Measurements from ENCODE around the gene PPP5C. TPM values are rescaled to one million over a fixed set of nuclear protein-coding genes. Genes with fewer than 3 reads are reported as not detected.

PPP5C gene
- total RNA-seq, 1 experiment from 2014 or later: 85.4 TPM

- H2AFZ ChIP-seq: no peak overlapping the region
- H3K36me3 ChIP-seq (ENCODE audit: low read depth): no peaks in the 10 kb centered on the region
- POLR2A ChIA-PET (ENCODE audit: unreplicated experiment): interaction anchor here (0.6 kb wide), 1 partner anchor 30 kb away, joined by 3 read pairs; no protein-coding TSS in a partner anchor
- H3K9me2 ChIP-seq (ENCODE audit: insufficient read depth): no peaks in the 10 kb centered on the region
- intact Hi-C loops (cut with micrococcal nuclease; ENCODE audit: unreplicated experiment): no loop called here
- no peak for DNase-seq
- no peak overlapping the region for H3K27ac ChIP-seq
- TF ChIP-seq CTCF (conservative IDR thresholded peaks at IDR 0.05): no peak
- no peak for TF ChIP-seq EZH2 (IDR thresholded peaks at IDR 0.05; ENCODE audit: low read depth)
- no peaks in the 10 kb centered on the region for H4K20me1 ChIP-seq (ENCODE audit: insufficient read depth)
- no peak overlapping the region for H3K4me3 ChIP-seq
- H3K4me2 ChIP-seq: no peak overlapping the region
- no TSS peak for BruUV-seq (replicated peaks)
- no peaks in the 10 kb centered on the region for H3K79me2 ChIP-seq (ENCODE audit: low read depth)
- no peaks in the 10 kb centered on the region for H3F3A ChIP-seq (ENCODE audit: insufficient read depth, low read depth)
- H3K9me3 ChIP-seq (ENCODE audit: insufficient read depth, low read depth): no peaks in the 10 kb centered on the region
- H3K27me3 ChIP-seq (ENCODE audit: insufficient read depth, low read depth): peaks cover 47% of the 10 kb centered on the region
- H3K4me1 ChIP-seq (replicated peaks; ENCODE audit: insufficient read depth): no peaks in the 10 kb centered on the region
- CTCF ChIA-PET: interaction anchor here (0.6 kb wide), 1 partner anchor 13 kb away, joined by 6 read pairs; no protein-coding TSS in a partner anchor
Observed at GRCh38 chr19:46404055-46404752, 57.3 kb downstream of the PPP5C start.

GRCh38 chr19:46404753-46405468, 58.0 kb downstream of the PPP5C start:
- Histone ChIP-seq H3K4me3 (no peak overlapping the region), H3K4me1 (replicated peaks; ENCODE audit: insufficient read depth) (no peaks in the 10 kb centered on the region), H3K9me3 (ENCODE audit: insufficient read depth, low read depth) (no peaks in the 10 kb centered on the region), H3K36me3 (ENCODE audit: low read depth) (no peaks in the 10 kb centered on the region), H3F3A (ENCODE audit: insufficient read depth, low read depth) (no peaks in the 10 kb centered on the region), H3K4me2 (no peak overlapping the region), H3K27me3 (ENCODE audit: insufficient read depth, low read depth) (peaks cover 48% of the 10 kb centered on the region), H3K9me2 (ENCODE audit: insufficient read depth) (no peaks in the 10 kb centered on the region), H2AFZ (no peak overlapping the region), H3K27ac (no peak overlapping the region), H3K79me2 (ENCODE audit: low read depth) (no peaks in the 10 kb centered on the region), H4K20me1 (ENCODE audit: insufficient read depth) (no peaks in the 10 kb centered on the region)
- CTCF ChIA-PET: interaction anchor here (1.2 kb wide), 1 partner anchor 69 kb away, joined by 6 read pairs; no protein-coding TSS in a partner anchor
- BruUV-seq (replicated peaks): no TSS peak
- intact Hi-C loops (cut with micrococcal nuclease; ENCODE audit: unreplicated experiment): no loop called here
- TF ChIP-seq EZH2 (IDR thresholded peaks at IDR 0.05; ENCODE audit: low read depth) (no peak), CTCF (conservative IDR thresholded peaks at IDR 0.05) (no peak)
- DNase-seq: no peak
- POLR2A ChIA-PET (ENCODE audit: unreplicated experiment): interaction anchor here (0.6 kb wide), 2 partner anchors 8 to 31 kb away, joined by 3 read pairs; partner anchors contain the start of gene CCDC8

DNA sequence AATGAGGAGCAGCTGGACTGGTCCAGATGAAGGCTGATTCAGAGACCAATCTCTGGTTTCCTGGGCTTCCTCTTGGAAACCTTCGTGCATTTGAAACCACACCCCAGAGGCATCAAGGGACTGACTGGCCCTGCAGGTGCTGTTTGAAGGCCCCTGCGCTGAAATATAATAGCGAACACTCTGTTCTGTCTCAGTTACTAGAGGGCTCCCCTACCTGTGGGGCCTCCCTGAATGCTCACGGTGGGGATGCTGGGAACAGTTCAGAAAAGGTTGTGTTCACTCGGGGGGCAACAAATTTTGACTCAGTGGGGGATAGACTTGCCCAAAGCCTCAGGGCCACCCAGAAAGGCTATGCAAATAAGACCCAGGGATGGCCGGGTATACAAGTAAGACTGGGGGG, 60.1 kb downstream of the PPP5C start:
- TF ChIP-seq EZH2 (IDR thresholded peaks at IDR 0.05; ENCODE audit: low read depth) (no peak), CTCF (conservative IDR thresholded peaks at IDR 0.05) (no peak)
- H3K79me2 ChIP-seq (ENCODE audit: low read depth): no peaks in the 10 kb centered on the region
- BruUV-seq (replicated peaks): no TSS peak
- intact Hi-C loops (cut with micrococcal nuclease; ENCODE audit: unreplicated experiment): no loop called here
- no peak overlapping the region for H3K27ac ChIP-seq
- no peaks in the 10 kb centered on the region for H3F3A ChIP-seq (ENCODE audit: insufficient read depth, low read depth)
- CTCF ChIA-PET: no interaction called here
- no peaks in the 10 kb centered on the region for H3K4me1 ChIP-seq (replicated peaks; ENCODE audit: insufficient read depth)
- DNase-seq: no peak
- H4K20me1 ChIP-seq (ENCODE audit: insufficient read depth): no peaks in the 10 kb centered on the region
- POLR2A ChIA-PET (ENCODE audit: unreplicated experiment): interaction anchor here (0.6 kb wide), 1 partner anchor 57 kb away, joined by 4 read pairs; no protein-coding TSS in a partner anchor
- no peaks in the 10 kb centered on the region for H3K9me2 ChIP-seq (ENCODE audit: insufficient read depth)
- H3K4me3 ChIP-seq: no peak overlapping the region
- no peaks in the 10 kb centered on the region for H3K9me3 ChIP-seq (ENCODE audit: insufficient read depth, low read depth)
- H3K36me3 ChIP-seq (ENCODE audit: low read depth): no peaks in the 10 kb centered on the region
- H3K4me2 ChIP-seq: no peak overlapping the region
- peaks cover 54% of the 10 kb centered on the region for H3K27me3 ChIP-seq (ENCODE audit: insufficient read depth, low read depth)
- no peak overlapping the region for H2AFZ ChIP-seq
